CD1c-positive myeloid dendritic cell (primary cell): ENCODE measurements around the gene B3GALT2.
"Not testable (repeated sequence)": the region's sequence is repeated elsewhere in the genome, so short reads cannot be mapped to it uniquely, and the experiment has no call there.

Source experiments
- DNase-seq: peaks from one replicate; pipeline ENCODE4 v3.0.0-alpha.2; 2016; ENCODE audit errors: extremely low spot score

Gene B3GALT2

DNA sequence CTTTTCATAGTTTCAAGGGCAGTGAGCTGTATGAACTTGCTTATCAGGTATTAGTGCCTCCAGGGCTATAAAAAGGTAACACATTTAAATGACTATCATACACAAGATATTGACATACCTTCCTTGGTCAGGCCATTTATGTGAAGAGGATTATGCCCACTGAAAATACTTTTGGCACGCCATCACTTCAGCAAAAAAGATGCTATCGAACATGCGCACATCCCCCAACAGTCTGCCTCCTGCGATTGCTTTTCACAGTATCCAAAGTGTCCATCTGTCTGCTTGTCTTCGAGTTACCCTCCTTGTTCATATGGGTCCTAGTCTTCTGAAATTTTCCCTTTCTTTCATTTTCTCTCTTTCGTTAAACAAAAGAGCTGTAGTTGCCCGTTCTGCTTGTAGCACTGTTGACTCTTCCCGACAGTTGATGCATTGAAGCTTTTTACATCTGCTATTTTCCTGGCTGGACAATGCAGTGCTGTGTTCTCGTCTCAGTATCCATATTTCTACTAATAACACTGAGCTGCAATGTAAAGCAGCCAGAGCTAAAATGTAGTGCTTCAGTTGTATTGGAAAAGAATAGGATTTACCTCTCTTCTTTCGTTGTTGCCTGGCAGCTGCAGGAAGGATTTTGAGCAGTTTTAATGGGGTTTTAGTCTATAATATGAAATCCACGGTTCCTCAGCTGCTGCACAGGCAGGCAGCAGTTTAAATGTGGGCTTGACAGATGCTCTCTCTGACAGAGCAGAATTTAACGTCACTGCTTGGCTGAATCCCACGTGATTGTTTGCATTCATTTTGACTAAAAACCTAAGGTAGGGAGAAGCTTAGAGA is at the start of gene B3GALT2:
Gene B3GALT2 (minus strand): TSS at position 713 of the 831 bp plus-strand sequence. CDS start 5,051 bp downstream, outside the sequence.
- no peak for DNase-seq

DNA sequence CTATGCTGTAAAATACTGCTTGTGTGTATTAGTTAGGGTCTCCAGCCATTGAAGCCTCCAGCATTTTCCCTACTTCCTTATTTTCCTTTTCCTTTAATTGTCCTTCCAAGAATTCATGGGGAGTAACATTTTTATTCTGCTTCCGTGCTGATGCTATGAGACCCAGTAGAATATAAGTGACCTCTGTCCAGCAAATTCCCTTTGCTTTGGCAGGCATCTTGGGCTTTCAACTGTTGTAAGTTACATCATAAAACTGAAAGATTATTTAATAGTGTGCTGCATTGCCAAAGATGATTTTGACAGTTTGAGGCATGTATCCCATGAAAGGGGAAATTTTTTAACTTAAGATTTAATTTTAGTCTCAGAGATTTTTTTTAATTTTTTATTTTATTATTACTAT is 48.1 kb upstream of the B3GALT2 start:
- DNase-seq, result no peak

DNA sequence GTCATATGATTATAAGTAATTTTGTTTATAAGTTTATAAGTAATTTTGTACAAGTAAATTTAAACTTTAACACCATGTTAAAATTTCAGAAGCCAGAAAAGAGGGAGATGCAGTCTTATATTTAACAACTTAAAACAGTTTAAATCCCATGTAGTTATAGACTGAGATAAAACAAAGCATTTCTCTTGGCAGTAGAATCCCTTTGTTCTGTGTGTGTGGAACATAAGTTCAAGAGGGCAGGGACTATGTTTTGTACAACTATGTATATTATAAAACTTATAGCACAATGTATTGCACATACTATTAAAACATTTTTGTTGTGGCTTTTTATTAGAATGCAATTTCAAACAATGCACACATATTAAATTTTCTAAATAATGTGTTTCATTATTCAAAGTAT is 44.7 kb upstream of the B3GALT2 start:
- DNase-seq, result not testable (repeated sequence)

GRCh38 chr1:193229136-193229535 is 42.7 kb upstream of the B3GALT2 start:
- no peak for DNase-seq

DNA sequence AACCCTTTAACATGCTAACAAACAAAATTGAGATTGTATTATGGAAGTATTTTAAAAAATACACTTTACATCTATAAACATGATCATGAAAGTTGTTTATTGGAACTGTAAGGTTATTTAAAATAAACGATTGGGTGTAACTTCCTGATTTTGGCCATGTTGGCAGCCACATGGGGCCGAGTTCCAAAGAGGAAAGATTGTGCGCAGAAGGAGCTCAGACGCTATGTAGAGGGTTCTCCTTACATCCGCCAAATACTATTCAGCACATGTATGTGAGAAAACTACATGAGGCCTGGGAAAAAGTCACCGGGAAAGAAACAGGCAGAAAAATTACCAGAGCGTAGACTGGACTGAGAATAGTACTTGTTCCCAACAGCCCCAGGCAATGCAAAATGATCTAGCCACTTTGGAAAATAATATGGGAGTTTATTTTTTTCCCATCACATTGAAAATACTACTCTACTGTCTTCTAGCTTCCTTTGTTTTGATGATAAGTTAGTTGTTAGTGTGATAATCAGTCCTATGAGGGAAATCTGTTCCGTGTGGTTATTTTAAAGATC is 35.7 kb upstream of the B3GALT2 start:
- DNase-seq, result no peak

GRCh38 chr1:193221651-193222050 is 35.2 kb upstream of the B3GALT2 start:
- DNase-seq, result no peak

GRCh38 chr1:193219391-193219790 is 33.0 kb upstream of the B3GALT2 start:
- DNase-seq, result no peak

GRCh38 chr1:193216920-193217319 is 30.5 kb upstream of the B3GALT2 start:
- DNase-seq, result no peak

DNA sequence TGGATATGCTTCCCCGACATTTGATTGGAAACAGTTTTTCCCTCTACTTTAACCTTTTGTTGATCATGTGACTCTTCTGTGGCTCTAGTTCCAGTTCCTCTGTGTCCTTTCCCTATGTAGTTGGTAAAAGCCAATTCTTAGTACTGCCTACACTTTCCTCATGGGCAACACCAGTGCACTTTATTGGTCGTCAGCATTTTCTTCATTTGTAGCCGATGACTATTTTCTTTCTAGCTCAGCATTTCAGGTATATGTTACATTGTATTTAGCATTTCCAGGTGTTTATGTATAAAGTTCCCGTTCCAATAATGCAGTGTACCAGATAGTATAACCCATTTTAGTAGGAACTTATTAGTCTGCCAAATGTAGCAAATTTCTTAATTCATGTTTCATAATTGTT is 27.6 kb upstream of the B3GALT2 start:
- DNase-seq, result no peak

GRCh38 chr1:193212637-193213036 is 26.2 kb upstream of the B3GALT2 start:
- DNase-seq, result no peak

DNA sequence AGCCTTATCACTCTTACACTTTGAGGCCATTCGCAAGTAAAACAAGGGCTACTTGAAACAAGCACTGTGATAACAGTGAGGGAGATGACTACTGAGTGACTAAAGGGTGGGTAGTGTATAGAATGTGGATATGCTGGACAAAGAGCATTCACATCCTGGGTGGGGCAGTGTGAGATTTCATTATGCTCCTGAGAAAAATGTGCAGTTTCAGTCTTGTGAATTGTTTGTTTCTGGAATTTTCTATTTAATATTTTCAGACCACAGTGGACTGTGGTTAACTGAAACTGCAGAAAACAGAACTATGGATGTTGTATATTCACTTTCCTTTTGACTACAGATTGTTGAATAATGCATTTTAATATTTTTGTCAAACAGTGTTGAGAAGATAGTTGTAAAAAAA is 25.1 kb upstream of the B3GALT2 start:
- DNase-seq, result peak; percentile 5

- no peak for DNase-seq
These were observed 24.6 kb upstream of the B3GALT2 start for GRCh38 chr1:193210996-193211395.

- no peak for DNase-seq
These were observed 14.6 kb upstream of the B3GALT2 start for GRCh38 chr1:193201021-193201420.

DNA sequence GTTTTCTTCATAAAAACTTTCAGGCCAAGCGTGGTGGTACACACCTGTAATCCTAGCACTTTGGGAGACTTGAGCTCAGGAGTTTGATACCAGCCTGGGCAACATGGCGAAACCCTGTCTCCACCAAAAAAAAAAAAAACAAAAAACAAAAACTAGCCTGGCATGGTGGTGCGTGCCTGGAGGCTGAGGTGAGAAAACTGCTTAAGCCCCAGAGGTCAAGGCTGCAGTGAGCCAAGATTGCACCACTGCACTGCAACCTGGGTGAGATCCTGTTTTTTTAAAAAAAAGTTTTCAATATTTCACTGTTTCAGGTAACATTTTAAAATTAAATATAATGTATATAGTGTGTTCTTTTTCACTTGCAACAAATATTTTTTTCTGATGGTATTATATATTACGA is 13.5 kb upstream of the B3GALT2 start:
- DNase-seq, result no peak

- DNase-seq, result no peak
These were observed 6.2 kb upstream of the B3GALT2 start for GRCh38 chr1:193192586-193192985.

DNA sequence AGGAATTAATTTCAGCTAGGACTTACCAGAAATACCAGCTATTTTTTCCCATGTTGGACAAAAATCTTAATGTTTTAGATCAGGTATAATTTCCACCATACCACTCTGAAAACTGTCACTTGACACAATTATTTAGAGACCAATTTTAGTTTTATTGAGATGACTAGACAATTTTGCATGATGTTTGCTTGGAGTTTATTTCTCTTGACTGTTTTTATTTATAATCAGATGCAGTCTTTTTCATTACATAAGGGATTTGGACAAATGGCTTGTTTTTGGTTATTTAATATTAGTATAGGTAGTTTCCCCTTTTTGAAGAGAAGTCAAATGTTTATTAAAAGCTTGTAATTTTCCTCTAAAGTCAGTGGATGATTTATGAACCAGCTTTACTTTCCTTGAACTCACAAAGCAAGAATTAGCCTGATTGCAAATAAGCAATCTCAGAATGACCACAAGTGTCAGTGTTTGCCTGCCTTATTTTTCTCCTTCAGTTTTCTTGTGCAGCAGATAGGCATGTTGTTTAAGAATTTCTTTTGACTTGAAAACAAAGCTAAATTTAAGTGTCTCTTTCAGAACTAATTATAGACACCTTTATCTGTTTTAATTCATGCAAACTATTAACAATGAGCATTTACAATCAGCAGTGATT is 3.8 kb upstream of the B3GALT2 start:
- DNase-seq, result no peak

GRCh38 chr1:193189442-193190095 is 3.2 kb upstream of the B3GALT2 start:
- no peak for DNase-seq

GRCh38 chr1:193188915-193189314 is 2.5 kb upstream of the B3GALT2 start:
- not testable (repeated sequence) for DNase-seq

GRCh38 chr1:193187114-193187513 is 701 bp upstream of the B3GALT2 start:
- no peak for DNase-seq

DNA sequence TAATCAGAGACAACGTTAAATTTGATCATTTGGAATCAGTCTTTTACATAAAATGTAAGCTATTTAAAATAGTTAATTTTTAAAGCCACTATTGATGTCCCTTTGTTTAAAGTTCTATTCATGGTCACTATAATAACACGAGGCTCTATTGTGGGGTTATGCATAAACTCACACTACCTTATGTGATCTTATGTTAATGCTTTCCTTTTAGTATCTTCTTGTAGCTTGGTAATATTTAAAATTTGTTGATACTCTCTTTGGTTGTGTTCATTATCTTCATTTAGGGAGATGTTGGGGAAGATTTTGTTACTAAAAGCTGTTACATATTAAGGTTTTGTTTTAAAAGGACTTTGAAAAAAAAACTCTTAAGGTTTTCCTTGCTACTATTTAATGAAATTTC is 1.2 kb downstream of the B3GALT2 start:
- DNase-seq, result no peak

DNA sequence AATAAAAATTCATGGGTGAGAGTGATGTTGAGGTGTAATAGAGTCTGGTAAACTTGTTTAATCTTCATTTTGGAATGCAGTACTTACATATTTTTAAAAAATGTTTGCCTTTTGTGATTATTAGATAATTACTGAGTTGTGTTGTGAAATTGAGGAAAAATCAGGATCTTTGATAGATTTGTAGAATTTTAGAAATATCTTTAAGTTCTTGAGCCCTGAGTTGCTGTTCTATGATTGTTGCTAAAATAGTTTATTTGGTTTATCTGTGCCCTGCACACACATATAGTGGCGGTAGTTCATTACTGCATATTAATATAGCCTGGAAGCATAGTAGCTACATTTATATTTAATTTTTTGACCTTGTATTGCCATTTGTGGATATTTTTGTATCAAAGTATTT is 1.6 kb downstream of the B3GALT2 start:
- no peak for DNase-seq

- DNase-seq, result peak; percentile 66
These were observed 3.3 kb downstream of the B3GALT2 start for GRCh38 chr1:193183019-193183627.
